GM18502 (cell line): ENCODE results near the gene GABRA1.

Source experiments
- ATAC-seq: cut with Tn5 transposase; IDR thresholded peaks from one replicate; pipeline ENCODE4 v1.9.1; 2021; ENCODE audit warnings: mild to moderate bottlenecking; ENCODE audit not compliant: unreplicated experiment, poor library complexity

Gene GABRA1

DNA sequence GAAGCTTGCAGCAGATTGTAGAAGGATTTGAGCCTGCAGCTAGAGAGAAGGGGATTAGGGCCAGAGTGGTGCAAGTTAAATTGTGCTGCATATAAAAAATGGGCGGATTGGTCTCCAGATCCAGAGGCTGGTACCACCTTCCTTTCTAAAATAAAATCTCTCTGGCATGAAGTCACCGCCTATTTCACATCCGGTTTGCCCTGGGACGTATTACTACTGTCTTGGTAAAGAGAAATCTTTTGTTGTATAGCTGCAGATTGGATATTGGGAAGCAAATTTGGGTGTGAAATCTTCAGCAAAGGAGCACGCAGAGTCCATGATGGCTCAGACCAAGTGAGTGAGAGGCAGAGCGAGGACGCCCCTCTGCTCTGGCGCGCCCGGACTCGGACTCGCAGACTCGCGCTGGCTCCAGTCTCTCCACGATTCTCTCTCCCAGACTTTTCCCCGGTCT lies at the start of gene GABRA1:
Gene GABRA1, plus strand, starts transcription at position 180 of the 451 bp plus-strand sequence. CDS start 2,691 bp downstream, outside the sequence.
- no peak for ATAC-seq

- ATAC-seq, result no peak
Observed at GRCh38 chr5:161799316-161799715, 48.6 kb upstream of the GABRA1 start.

- ATAC-seq, result no peak
Observed at GRCh38 chr5:161804263-161804662, 43.7 kb upstream of the GABRA1 start.

- no peak for ATAC-seq
Observed at GRCh38 chr5:161846746-161847145, 1.2 kb upstream of the GABRA1 start.

DNA sequence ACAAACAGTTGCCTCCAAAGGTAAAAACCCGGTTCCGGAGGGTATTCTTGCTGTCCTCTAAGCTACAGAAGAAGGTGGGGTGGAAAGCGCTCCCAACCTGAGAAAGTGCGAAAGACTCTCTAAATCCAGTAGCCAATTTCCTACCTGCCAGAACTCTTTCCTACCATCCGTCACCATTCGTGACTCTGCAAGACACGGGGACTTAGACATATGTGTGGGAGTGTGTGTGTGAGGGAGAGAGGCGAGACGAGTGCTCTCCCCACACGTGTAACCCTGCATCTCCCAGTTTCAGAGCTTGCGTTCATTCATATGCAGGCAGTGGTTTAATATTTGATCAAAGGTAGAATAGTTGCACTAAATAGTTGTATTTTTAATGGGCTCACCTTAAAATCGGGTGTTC lies 473 bp upstream of the GABRA1 start:
- no peak for ATAC-seq

- no peak for ATAC-seq
Observed at GRCh38 chr5:161850491-161850890, 2.6 kb downstream of the GABRA1 start.

DNA sequence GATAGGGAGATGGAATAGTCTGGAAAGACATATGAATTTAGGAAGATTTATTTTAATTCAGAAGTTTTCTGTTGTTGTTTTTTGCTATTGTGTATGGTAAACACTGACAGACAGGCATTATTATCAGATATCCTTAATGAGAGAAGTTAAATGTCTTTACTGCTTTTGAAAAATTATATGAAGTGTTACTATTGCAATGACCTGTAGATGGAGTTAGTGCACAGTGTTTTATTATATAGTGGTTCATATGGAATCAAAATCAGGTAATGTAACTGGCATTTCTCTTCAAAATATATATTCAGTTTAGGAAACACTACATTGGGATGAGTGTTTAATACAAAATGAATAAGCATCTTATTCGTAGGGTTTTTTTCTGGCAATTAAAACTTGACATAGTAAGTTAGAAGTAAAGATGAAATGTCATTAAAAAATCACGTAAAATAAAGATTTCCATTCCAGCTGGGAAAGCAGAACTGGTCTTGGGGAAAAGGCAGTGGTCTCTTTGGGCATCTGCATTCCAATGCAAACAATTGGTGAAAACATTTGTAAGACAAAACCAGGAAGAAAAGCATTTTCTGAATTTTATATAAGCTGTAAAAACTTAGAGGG lies 3.9 kb downstream of the GABRA1 start:
- no peak for ATAC-seq

DNA sequence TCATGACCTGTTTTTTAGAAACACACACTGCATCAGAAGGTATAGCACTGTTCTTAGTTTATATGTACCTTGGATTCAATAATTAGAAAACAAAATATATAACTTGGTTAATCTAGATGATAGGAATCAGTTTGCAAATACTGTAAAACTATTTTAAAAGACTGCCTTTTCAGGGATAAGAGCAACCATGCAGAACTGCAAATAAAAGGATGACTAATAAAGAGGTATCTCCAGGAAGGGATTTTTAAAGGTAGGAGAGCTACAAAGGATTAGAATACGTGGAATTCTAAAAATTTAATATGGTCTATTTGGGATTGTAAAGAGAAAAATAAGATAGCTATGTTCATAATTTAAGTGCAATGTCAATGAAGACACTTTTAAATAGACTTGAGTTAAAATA lies 9.4 kb downstream of the GABRA1 start:
- no peak for ATAC-seq

DNA sequence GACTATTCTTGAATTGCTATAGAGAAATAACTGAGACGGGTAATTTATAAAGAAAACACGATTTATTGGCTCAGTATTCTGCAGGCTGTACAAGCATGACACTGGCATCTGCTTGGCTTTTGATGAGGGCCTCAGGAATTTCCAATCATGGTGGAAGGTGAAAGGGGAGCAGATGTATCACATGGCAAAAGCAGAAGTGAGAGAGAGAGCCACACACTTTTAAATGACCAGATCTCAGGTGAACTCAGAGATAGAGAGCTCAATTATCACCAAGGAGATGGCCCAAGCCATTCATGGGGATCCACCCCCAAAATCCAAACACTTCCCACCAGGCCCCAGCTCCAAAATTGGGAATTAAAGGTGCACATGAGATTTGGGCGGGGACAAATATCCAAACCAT lies 15.3 kb downstream of the GABRA1 start:
- no peak for ATAC-seq

DNA sequence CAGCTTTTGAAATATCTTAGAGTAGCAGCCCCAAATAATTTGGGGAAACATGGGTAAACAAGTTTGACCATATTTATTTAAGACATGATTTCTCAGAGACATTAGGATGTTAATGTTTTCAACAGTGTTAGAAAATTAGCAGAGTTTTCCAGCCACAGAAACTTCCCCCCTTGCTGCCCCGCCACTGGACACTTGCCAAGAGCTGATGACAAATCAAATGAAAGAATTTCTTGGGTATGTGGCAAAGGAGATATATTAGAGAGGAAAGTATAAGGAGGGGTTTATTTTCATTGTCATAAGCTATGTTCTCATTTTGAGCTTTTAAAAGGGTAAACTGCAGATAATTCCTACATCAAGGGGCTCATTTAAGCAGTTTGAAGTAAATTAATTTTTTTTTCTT lies 15.9 kb downstream of the GABRA1 start:
- ATAC-seq, result no peak

DNA sequence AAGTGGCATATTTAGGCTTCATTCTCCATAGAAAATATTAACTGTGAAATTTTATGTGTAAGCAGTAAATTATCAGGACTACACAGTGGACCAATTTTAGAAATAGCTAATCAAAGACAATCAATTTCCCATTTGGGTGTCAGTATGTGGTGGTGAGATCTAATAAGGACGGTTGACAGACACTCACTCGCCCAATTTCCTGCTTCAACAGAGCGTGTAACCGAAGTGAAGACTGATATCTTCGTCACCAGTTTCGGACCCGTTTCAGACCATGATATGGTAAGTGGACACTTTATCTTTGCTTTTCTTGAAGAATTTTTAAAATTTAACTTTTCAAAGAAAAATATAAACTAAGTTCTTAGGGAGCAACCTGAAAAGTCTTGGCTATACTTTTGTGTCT lies 17.6 kb downstream of the GABRA1 start:
- no peak for ATAC-seq

DNA sequence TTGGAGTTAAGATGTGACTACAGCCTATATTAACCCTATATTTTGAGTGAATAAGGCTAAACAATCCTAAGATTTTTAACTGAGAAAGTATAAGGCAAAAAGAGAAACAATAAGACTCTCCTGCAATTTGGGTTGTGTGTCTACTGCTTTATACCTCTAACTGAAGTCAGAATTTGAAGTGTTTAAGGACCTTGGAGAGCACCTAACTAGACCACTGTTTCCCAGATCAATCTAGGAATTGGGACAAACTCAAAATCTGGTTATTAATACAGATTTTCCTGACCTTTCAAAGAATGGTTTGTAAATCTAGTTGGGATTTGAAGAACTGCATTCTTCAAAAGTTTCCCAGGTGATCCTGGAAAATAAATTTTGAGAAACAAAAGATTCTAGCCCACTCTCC lies 42.1 kb downstream of the GABRA1 start:
- ATAC-seq, result no peak

DNA sequence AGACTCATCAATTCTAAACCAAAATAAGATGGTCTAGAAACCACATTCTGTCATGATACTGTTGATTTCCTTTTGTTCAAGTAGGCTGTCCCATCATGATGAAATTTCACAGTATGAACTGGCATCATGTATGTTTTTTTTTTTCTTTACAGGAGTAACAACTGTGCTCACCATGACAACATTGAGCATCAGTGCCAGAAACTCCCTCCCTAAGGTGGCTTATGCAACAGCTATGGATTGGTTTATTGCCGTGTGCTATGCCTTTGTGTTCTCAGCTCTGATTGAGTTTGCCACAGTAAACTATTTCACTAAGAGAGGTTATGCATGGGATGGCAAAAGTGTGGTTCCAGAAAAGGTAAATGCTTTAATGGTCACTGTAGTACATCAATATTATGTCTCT lies 47.6 kb downstream of the GABRA1 start:
- no peak for ATAC-seq

- no peak for ATAC-seq
Observed at GRCh38 chr5:161897033-161897432, 49.1 kb downstream of the GABRA1 start.

DNA sequence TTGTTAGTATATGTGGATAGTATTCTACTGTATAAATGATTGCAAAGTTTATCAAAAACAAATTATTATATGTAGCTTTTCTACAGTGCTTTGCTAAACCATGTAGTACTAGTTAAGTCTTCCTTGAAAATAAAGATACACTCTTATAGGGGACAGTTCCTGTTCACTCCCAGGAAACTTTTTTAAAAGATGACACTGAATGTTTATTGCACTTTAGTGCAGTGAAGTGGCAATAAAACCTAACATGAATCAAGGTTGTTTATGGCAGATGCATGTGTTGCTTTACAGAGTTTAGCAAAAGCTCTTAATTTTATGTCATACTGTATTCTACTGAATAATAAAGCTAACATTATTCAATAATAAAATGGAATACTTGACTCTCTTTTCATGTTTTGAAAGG lies 51.7 kb downstream of the GABRA1 start:
- ATAC-seq, result no peak

- ATAC-seq, result no peak
Observed at GRCh38 chr5:161900981-161901380, 53.1 kb downstream of the GABRA1 start.

DNA sequence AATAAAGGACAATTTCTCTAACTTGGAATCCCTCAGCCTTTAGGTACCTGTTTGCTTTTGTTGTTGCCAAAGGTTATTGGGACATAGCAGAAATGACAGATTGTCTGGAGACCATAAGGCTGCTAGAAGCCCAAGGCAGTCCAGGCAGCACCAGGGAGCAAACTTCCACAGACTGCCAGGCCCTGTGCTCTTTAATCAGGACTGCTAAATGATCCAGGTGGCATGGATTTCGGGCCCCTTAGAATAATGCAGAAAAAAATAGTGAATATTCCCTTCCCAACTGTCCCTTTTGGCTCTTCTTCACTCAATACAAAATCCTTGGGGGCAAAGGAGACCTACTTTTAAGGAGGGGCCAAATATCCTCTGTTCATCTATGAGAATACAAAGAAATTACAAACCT lies 73.9 kb downstream of the GABRA1 start:
- no peak for ATAC-seq

GRCh38 chr5:161924270-161924669 lies 76.3 kb downstream of the GABRA1 start:
- ATAC-seq, result no peak

GRCh38 chr5:161925960-161926359 lies 78.0 kb downstream of the GABRA1 start:
- no peak for ATAC-seq

GRCh38 chr5:161934486-161934885 lies 86.6 kb downstream of the GABRA1 start:
- no peak for ATAC-seq

DNA sequence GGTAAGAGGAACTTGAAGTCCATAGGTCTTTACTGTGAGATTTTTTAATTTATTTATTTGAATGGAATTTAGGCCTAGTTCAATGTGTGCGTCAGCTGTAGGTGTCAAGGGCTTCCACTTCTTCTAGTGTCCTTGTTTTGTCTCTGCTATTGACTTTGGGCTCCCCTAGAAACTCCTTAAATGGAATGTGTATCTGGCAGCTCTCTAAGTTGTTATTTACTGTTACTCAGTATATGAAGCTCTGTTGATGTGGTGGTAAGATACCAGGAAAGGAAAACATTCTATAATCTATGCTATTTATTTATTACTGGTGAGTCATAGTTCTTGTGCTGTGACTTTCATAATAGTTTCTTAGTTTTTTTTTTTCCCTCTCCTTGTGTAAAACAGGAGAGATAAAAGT lies 97.1 kb downstream of the GABRA1 start:
- ATAC-seq, result no peak

- no peak for ATAC-seq
Observed at GRCh38 chr5:161946911-161947310, 99.0 kb downstream of the GABRA1 start.
